Stimulated activated CD8-positive, alpha-beta memory T cell treated with anti-CD3 and anti-CD28 coated beads, Interleukin-4, amount 100 ng/mL, for 48 hours (primary cell): ENCODE measurements around the gene FBXL2.
"Not testable (repeated sequence)": the region's sequence is repeated elsewhere in the genome, so short reads cannot be mapped to it uniquely, and the experiment has no call there.

Source experiments
- DNase-seq: peaks from one replicate; pipeline ENCODE4 v3.0.0-alpha.2; 2020

FBXL2 gene

DNA sequence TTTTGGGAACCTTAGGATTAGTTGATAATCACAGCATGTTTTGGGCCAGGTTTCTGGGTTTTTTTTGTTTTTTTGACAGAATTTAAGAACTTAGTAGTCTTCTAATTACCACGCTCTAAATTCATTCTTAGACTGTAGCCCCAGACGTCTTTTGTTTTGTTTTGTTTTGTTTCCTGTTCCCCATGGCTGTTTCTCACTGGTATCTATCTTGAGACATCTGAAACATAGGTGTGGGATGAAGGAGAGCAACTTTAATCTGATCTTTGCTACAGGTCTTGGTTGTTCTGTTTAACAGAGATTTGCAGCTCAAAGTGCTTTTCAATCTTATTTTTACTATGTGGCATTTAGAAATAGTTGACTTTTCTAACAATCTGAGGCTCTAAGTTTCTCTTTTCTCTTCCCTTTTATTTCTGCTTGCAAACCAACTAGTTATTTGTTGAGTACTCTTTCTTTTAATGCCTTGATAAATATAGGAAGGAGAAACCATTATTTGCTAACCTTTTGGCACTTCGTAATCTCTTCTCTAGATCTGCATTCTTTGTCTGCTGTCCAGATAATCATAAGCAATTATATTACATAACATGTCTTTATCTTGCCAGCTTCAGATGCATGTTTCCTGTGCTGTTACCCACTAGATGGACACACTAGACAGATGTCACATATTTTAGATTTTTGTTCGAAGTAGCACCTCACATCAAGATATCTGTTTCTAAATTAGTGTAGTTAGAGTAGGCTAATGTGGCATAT lies 40.9 kb downstream of the FBXL2 start:
- no peak for DNase-seq

DNA sequence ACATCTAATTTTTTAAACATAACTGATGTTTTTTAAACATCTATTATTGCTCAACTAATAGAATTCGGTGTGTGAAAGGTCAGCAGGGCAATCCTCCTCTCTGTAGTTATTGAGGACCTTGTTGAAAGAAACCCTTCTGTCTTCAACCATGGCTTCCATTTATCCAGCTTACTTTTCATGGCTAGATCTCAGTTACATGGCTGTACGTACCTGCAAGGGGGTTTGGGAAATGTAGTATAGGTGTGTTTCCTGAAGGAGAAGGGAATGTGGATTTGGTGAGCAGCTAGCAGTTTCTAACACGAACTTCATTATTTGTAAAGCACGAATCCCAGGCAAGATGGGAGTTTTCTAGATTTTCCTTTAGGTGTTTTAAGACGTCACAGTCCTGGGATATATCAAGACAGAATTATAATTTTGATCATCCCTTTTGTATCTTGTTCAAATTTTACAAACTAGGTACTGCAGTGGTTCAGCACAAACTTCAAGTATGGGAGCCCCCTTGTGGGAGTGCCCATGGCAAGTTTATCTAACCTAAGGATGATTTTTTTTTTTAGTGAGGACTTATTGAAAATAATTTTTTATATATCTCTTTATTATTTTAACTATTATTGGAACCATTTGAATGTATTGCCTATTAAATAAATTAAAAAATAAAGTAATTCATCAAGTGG lies 41.6 kb downstream of the FBXL2 start:
- DNase-seq, result no peak

DNA sequence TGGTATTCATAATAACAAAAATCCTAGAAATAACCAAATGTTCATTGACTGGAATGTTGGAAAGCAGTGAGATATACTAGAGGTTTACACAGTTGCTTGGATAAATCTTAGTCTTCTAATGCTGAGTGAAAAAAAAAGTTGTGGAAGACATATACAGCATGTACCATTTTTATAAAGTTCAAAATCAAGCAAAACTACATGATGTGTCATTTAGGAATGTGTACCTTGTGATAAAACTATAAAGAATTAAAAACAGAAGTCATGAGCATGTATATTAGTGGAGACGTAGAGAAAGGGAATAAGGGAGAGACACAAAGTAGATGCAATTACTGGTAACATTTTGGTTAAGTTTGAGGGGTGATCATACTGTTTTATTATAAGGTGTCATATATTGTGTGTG lies 45.2 kb downstream of the FBXL2 start:
- DNase-seq, result no peak

DNA sequence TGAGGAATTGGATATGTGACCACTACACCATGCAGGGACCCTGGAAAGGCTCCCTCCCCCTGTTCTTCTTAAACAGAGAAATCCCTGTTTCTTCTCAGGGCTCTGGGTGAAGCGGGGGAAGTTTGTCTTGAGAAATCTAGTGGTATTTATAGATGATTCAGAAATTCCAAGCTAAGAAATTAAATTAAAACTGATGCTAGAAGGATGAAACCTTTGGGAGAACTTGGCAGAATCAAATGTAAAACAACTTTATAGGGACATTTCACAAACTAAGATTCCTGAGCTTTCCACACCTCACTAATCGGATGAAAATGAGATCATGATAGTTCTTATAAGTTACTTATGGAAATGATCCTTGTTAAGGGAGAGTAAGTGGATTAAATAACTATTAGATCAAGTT lies 54.2 kb downstream of the FBXL2 start:
- no peak for DNase-seq

DNA sequence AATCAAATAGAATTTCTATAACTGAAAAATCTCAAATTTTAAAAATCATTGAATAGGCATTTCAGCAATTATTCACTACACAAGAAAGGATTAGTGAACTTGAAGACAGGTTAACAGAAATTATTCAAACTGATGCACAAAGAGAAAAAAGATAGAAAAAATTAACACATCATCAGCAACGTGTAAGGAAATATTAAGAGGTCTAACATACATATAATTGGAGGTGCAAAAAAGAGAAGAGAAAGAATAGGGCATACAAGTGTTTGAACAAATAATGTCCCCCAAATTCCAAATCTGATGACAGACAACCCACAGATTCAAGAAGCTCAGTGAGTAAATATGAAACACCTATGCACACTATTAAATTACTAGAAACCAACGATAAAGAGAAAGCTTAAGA lies 57.1 kb downstream of the FBXL2 start:
- no peak for DNase-seq

DNA sequence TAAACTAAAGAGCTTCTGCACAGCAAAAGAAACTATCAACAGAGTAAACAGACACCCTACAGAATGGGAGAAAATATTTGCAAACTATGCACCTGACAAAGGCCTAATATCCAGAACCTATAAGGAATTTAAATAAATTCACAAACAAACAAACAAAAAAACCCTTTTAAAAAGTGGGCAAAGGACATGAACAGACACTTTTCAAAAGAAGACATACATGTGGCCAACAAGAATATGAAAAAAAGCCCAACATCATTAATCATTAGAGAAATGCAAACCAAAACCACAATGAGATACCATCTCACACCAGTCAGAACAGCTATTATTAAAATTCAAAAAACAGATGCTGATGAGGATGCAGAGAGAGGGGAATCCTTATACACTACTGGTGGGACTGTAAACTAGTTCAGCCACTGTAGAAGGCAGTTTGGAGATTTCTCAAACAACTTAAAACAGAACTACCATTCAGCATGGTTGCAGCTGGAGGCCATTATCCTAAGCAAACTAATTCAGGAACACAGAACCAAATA lies 61.8 kb downstream of the FBXL2 start:
- DNase-seq, result not testable (repeated sequence)

DNA sequence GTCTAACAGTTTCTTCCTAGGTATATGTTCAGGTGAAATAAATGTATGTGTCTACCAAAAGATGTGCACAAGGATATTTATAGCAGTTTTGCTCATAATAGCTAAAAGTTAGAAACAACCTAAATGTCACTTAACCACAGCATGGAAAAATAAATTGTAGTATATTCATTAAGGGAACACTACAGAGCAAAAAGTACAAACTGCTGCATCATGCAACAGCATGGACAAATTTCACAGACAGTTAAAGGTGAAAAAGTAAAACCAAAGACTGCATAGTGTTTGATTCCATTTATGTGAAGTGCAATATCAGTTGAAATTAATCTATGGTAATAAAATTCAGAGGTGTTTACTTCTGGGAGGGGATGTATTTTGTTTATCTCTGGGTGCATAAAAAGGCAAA lies 62.5 kb downstream of the FBXL2 start:
- no peak for DNase-seq

DNA sequence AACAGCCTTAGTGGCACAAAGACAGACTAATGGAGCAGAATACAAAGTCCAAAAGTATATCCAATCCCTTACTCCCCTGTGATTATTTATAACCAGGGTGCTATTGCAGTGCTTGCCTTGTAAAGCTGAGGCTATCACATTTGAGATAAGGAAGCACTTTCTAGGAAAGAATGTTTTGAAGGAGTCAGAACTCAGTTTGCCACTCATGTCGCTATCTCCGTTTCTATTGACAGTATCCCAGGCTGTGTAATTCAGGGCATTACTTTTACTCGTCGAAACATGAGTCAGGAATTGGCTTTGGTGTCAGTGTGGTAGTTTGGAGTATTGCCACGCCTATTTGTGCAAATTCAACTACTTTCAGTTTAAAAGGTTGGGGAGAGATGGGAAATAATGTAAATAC lies 78.4 kb downstream of the FBXL2 start:
- no peak for DNase-seq

DNA sequence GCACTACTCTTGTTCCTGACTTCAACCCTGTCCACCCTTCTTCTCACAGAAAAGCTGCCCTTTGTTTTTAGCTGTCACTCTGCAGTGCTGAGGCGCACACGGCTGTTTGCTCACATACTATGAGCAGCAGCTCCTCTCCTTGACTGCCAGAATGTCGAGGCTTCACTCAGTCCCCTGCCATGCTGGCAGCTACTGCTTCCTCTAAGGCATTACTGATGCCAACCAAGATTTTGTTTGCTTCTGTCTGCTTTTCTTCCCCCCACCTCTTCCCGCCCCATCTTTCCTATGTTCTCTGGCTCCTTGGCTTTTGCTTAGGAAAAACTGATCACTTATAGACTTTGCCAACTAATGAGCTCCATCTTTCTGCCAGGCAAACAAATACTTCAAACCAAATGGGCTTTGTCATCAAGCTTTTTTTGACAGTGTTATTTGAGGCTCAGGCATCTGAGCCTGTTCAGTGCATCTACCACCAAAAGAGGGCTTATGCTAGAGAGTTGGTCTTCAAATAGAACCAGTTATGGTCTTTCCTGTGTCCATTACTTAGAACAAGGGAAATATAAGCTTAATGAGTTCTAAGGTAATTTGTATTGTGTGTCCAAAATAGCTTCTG lies 81.0 kb downstream of the FBXL2 start:
- DNase-seq, result no peak

DNA sequence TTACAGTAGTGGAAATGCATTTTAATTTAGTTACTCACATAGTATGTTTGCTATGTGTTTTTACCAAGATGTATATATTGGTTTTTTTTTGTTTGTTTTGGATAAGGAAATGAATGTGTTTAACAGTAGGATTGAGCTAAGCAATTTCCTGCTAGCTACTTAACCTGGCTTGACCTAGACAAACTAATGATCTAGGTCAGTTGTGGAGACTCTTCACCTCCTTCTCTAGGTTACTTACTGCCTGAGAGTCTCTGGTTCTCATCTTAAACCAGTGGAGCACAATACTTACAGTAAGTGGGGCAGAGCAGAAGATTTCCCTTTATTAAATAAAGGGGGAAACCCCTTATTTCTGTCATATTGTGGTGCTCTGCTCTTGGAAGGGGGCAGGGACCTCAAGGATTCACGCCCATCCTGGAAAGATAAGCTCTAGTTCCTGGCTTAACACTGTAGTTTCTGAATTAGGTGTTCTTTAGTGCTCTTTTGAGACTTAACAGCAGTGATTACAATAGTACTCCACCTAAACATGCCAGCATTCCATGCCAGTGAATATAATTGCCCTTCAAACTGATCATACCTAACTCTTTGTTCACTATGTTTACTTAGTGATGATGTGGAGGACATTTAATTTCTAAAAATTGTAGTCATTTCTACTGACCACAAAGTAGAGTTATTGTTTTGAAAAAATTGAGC lies 83.0 kb downstream of the FBXL2 start:
- no peak for DNase-seq

DNA sequence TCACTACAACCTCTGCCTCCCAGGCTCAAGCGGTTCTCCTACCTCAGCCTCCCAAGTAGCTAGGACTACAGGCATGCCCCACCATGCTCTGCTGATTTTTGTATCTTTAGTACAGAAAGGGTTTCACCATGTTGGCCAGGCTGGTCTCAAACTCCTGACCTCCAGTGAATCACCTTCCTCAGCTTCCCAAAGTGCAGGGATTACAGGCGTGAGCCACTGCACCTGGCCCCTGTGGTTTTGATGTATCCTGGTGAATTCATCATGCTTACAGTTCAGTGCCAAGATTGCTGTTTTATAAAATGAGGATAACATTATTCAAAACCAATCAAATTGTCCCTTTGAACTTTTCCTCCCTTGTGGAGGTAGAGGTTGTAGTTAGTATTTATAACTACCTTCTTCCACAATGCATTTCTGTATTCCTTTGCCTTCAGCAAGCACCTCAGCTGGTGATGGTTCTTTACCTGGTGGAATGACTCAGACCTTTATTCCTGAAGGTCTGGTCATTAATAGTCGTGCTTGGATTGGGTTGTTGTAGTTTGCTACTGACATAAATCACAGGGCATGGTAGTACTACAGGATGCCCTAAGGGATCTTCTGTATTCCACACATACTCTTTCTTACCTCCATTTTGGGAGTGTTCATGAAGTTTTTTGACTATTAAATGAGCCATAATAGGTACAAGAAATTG lies 86.0 kb downstream of the FBXL2 start:
- DNase-seq, result no peak

DNA sequence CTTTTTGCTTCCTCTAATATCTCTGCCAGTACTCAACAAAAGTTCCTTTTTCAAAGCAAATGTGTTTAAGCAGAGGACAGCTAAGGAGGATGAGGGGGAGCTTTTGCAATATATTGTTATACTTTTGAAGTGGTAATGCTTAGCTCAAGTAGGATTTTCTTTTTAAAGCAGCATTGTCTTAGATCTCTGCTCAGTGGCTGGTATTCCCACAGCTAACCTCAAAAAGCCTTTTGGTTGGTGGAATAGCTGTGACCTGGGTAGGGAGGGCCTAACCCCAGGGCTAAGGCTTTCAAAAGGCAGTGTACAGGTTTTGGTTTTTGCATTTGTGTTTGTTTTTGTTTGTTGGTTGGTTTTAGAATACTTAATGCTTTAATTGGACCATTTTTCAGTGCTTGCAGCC lies 86.8 kb downstream of the FBXL2 start:
- DNase-seq, result no peak

DNA sequence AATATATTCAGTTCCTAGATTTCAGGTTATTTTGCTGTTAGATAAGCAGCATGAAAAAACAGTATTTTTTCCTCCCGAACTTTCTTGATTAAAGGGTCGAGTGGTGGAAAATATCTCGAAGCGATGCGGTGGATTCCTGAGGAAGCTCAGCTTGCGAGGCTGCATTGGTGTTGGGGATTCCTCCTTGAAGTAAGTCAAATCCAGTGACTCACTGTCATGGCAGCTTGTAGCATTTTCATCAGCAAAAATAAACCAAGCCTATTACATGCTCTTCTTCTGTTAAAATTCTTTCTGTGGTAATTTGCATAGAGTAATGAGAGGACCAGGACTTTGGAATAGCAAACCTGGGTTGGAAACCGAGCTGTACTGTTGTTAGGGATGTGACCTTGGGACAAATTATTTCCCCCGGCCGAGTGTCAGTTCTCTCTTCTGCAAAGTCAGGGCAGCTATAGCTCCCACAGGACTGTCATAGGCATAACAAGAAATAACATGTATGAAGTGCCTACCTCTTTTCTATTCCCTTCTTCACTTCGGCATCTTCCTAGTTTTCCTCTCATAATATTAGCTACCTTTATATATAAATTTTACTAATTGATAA lies 87.4 kb downstream of the FBXL2 start:
- DNase-seq, result no peak

DNA sequence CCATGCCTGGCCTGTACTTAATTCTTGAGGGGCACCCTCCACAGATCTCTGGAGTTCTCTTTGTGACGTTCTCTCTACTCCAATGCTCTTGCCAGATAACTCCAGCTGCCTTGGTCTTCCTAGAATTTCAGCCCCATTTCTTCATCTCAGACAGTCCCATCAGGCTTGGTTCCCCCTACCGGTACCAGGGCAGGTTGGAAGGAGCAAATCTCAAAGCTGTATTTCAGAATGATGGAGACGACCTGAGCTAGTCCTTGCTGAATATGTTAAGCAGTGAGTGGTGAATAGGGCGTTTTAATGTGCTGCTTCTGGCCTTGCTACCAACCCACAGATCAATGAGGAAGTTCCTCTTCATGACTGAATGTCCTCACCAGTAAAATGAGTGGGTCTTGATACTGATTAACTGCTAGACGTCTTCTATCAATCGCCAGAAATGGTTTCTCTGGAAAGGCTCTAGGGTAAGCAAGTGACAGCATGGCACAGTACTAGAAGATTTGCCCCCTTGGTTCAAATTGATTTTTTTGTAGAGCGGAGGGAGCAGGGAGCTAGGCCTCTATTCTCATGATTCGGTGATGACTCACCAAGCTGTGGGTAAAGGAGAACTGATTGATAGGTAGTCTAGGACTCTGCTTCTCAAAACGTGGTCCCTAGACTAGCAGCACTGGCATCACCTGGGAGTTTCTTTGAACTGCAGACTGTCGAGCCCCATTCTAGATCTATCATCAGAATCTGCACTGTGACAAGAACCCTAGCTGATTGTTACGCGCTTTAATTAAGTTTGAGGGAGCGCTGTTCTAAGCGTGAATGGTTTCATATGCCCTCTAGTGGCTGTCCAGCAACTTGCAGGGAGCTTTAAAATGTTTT lies 95.2 kb downstream of the FBXL2 start:
- peak; percentile 57 for DNase-seq

DNA sequence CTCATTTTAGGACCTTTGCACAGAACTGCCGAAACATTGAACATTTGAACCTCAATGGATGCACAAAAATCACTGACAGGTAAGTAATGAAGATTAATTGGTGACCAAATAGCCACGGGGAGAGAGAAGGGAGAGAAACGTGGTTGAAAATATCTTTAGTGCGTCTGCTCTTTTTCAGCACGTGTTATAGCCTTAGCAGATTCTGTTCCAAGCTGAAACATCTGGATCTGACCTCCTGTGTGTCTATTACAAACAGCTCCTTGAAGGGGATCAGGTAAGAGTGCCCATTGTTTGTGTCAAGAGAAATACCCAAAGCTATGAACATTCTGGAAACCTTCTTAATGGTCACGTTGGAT lies 95.8 kb downstream of the FBXL2 start:
- no peak for DNase-seq

DNA sequence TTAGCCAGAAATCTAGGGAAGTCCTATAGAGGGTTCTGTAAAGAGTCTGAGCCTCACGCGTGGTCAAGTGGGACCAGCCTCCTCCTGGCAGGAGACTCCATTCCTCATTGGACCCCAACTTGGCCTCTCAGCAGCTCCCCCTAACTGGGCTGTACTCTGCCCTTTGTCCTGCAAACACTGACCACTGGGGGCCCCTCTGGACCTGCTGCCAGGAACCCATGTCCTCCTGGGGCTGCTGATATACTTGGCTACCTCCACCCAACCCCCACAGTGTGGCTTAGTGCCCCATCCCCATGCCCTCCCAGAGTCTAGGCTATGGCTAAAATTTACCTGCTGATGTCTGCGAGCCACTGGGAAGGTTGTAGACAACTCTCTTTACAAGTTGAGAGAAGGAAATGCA lies 100.2 kb downstream of the FBXL2 start:
- no peak for DNase-seq

DNA sequence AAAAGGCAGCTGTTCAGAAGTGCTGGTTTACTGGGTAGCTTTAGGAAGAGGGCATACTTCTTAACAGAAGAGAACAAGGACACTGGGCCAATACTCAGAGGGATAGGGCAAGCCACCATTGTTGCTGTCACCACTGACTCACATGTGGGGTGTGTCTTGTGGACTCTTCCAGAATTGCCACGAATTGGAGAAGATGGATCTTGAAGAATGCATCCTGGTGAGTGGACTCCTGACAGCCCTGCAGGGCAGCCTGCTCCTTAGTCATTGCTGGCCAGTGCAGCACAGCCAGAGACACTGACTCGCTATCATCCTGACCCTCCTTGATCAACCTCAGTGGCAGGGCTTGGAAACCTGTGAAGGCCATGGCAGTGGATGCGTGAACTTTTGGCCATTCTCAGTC lies 100.7 kb downstream of the FBXL2 start:
- no peak for DNase-seq

DNA sequence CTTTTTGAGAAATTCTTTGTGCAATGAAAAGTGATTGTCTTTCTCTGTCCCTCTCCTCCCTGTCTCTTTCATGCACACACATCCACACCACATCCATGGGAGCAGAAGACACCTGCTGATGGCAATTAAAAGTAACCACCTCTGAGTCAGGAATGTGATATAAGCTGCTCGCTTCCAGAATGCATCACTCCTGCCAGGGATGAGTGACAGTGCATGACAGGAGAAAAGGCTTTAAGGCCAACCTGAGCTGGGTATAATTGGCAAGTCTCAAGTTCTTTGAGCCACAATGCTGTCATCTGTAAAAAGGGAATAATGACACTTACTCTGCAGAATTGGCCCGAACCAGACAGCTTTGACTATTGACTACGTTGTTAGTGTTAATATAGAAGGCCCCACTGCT lies 103.4 kb downstream of the FBXL2 start:
- DNase-seq, result no peak

DNA sequence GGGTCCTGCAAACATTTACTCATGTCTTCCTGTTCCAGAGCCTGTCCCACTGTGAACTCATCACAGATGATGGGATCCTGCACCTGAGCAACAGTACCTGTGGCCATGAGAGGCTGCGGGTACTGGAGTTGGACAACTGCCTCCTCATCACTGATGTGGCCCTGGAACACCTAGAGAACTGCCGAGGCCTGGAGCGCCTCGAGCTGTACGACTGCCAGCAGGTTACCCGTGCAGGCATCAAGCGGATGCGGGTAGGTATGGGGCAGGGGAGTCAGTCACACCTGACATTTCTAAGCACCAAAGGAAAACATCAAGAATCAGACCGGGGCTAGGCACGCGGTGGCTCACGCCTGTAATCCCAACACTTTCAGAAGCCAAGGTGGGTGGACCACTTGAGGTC lies 106.7 kb downstream of the FBXL2 start:
- no peak for DNase-seq

DNA sequence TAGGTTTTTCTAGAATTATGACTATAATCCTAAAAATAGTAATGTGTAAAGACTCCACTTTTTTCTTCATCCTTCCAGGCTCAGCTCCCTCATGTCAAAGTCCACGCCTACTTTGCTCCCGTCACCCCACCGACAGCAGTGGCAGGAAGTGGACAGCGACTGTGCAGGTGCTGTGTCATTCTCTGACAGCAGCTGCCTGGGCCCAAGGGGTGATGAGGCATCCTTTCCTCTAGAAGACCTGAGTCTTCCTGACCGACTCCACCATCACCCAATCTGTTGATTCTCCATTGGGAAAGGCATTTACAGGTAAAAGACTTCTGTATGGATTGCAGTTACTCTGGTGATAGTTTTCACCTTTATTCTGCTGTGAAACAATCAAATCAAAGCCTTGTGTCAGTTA lies 108.2 kb downstream of the FBXL2 start:
- peak; percentile 68 for DNase-seq

DNA sequence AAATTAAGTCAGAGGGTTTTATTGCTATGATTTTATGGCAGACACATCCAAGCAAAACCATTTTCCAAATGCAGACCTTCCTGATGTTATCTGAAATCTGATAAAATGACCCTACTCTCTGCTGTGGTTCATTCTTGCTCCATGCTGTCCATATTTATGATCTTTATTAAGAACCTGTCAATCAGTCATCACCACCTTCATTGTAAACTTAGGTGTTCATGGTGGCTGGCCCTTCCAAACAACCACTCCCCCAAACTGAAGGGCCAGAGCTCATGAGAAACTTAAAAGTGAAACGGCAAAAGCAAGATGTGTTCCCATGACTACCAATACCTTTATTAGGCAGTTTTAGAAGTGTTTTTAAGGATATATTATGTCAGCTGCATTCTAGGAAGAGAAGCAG lies 109.4 kb downstream of the FBXL2 start:
- DNase-seq, result no peak
